NOMO-1 (cell line): Measurements from ENCODE around the gene AADACL3.
"Not testable (repeated sequence)": the region's sequence is repeated elsewhere in the genome, so short reads cannot be mapped to it uniquely, and the experiment has no call there.

ENCODE experiments used
- DNase-seq, 2 experiments: peaks; one replicate each; lab custom pipeline; 2025; ENCODE audit not compliant: unreplicated experiment in 2 of 2; lab: John Stamatoyannopoulos, UW

The AADACL3 gene

DNA sequence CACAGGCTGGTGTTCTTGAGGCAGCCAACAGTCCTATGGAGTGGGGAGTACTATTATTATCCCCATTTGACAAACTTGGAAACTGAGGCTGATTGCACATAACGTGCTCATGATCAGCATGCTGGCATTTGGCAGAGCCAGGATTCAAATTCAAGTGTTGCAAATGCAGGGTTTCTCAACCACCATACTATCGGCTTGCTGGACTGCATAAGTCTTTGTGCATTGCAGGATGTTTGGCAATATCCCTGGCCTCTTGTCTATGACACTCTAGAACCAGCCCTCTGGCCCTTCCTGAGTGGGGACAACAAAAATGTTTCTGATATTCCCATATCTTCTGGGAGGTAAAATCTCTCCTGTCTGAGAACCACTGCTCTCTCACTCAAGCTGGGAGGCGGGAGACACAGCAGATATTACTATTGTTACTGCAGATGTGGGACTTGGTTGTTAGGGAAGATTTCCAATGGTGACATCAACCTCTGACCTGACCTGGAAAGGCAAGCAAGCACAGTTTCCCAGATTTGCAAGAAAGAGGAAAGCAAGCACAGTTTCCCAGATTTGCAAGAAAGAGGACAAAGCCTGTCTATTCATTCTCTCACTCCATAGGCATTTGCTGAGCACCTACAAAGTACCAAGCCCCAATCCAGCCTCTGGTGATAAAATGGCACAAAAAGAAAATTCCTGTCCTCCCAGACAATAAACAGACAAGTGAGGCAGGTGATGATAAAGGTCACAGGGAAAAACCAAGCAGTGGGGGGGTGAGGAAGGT lies 1.0 kb upstream of the AADACL3 start:
- no peak for DNase-seq

DNA sequence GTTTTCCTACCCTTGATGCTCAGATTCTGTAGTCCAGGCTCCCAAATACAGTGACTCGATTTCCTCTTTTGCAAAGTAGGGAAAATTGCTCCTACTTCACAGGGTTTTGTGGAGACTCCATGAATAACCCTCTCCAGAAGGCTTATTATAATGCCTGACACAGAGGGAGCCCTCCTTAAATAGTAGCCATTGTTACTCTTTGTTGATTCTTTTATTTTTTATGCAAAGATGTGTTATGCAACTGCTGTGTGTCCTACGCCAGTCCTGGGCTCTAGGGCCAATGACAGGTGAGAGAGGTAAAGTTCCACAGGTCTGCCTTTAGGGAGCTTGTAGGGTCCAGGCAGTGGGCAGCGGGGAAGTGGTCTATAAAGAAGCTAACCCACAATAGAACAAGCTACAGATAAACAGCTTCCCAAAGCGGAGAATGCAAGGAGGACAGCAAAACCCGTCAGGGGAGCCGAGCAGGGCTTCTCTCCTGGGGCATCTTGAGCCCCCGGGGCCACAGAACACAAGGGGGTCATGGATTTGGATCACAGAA lies 1.5 kb downstream of the AADACL3 start:
- no peak for DNase-seq

DNA sequence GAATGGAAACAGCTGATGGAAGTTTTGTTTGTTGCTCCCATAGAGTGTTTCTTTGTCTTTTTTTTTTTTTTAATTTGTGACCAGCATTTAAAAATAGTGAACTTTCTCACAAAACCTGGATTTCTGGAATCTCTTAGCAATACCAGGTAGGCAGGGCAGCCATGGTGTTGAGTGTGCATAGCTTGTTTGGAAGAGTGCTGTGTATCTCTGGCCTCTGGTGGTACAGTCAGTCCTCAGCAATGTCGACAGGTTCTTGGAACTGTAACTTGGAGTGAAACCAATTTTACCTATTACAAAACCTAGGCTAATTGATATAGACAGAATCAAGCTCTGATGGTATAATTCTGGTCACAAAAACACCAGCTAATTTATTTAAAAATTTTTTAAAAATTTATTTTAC lies 6.7 kb downstream of the AADACL3 start:
- DNase-seq: no peak

DNA sequence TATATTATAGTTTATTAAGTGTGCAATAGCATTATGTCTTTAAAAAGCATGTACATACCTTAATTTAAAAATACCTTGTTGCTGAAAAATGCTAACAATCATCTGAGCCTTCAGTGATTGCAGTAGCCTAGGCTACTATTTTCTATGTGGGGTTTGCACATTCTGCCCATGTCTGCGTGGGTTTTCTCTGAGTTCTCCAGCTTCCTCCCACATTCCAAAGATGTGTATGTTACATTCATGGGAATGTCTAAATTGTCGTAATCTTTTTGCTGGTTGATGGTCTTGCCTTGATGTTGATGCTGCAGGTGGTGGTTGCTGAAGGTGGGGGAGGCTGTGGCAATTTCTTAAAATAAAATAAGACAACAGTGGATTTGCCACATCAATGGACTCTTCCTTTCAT lies 12.5 kb downstream of the AADACL3 start:
- DNase-seq: no peak

DNA sequence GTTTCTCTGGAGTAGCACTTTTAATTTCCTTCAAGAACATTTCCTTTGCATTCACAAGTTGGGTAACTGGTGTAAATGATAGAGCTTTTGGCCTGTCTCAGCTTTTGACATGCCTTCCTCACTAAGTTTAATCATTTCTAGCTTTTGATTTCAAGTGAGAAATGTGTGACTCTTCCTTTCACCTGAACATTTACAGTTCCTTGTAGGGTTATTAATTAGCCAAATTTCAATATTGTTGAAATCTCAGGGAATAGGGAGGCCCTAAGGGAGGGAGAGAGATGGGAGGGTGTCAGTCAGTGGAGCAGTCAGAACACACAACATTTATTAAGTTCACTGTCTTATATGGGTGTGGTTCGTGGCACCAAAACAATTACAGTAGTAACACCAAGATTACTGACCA lies 14.2 kb downstream of the AADACL3 start:
- DNase-seq: no peak

DNA sequence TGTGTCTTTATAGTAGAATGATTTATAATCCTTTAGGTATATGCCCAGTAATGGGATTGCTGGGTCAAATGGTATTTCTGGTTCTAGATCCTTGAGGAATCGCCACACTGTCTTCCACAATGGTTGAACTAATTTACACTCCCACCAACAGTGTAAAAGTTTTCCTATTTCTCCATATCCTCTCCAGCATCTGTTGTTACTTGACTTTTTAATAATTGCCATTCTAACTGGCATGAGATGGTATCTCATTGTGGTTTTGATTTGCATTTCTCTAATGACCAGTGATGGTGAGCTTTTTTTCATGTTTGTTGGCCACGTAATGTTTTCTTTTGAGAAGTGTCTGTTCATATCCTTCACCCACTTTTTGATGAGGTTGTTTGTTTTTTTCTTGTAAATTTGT lies 15.2 kb downstream of the AADACL3 start:
- not testable (repeated sequence) for DNase-seq

DNA sequence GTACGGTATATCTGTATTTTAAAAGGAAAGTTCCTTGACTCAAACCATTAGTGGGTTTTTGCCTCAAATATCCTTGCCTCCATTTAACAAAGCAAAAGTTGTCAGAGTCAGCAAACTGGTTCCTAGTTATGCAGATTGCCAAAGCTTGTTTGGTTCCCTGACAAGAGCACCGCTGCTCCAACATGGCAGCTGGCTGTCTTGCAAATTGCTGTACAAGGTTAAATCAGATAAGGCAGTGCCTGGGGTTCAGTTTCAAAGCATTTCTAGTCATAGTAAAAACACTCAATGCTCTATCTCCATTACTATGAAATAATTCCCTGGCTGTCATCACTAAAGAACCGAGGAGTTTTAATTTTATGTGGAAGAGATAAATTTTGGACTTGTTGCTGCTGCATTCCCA lies 18.7 kb downstream of the AADACL3 start:
- DNase-seq: no peak

DNA sequence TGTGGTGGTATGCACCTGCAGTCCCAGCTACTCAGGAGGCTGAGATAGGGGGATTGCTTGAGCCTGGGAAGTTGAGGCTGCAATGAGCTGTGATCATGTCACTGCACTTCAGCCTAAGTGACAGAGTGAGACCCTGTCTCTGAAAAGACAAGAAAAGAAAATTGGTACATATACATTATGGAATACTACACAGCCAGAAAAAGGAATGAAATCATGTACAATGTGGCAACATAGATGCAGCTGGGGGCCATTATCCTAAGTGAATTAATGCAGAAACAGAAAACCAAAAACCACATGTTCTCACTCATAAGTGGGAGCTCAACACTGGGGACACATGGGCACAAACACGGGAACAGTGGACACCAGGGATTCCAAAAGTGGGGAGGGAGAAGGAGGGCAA lies 23.0 kb downstream of the AADACL3 start:
- no peak for DNase-seq

DNA sequence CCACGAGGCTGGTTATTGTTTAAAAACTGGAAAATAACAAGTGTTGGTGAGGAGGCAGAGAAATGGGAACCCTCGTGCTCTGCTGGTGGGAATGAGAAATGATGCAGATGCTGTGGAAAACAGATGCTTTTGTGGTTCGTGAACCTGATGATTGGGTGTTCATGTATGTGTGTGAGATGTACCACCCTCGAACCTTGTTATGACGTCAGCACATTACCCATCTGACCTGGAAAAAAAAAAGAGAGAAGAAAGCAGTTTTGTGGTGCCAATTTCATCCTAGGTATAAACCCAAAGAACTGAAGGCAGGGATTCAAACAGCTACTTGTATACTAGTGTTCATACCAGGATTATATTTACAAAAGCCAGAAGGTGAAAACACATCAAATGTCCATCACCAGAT lies 23.7 kb downstream of the AADACL3 start:
- DNase-seq: no peak

DNA sequence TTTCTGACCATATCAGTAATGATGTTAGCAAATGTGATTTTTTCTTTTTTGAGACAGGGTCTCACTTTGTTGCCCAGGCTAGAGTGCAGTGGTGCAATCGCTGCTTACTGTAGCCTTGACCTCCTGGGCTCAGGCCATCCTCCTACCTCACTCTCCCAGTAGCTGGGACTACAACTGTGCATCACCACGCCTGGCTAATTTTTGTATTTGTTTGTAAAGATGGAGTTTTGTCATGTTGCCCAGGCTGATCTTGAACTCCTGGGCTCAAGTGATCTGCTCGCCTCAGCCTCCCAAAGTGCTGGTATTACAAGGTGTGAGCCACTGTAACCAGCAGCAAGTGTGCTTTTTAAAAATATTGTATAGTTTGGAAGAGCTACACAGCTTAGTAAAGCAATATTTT lies 26.0 kb downstream of the AADACL3 start:
- DNase-seq: no peak

DNA sequence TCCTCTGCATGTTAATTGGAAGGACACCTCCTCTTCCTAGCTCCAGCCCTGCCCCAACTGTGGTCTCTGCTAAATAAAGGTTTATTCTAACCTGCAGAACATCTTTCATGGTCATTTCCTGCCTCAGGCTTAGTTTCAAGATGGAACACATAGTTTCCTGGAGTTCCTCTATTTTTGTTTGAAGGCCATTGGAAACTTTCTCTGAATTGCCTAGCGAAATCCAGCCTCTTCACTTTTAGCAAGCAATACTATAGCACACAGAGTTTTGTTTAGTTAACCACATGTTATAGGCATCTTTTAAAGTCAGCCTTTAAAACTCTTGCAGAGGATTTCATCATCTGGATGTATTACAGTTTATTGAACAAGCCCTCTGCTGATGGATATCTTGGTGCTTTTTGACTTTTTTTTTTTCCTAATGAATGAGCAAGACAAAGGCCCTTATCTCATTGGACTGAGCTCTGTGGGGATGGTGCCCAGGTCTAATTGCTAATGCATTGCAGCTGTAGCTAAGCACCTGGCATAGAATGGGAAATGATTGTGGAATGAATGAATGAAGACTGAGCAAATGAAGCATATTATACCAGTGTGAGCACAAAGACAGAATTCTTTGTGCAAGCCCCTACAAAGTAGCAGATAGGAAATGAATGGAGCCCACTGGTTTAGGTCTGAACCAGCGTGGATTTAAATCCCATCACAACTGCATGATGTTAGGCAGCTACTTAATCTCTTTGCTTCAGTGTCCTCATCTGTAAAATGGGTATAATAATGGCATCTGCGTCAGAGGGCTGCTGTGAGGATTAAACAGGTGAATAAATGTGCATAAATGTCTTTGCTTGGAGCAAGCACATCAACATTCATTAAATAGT lies 29.4 kb downstream of the AADACL3 start:
- no peak for DNase-seq

DNA sequence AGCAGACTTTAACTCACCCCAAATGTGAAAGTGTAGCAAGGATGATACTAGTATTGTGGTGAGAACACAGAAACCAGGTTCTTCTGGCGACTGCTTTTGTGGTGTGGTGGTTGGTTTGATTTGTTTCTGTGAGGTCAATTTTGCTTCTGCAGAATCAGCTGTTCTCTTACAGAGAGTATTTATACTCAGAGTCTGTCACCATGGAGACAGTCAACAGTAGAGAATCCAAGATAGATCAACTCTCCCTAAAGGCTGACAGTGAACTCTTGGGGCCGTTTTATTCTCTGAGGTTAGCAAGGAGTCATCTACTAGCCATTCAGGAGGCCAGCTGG lies 30.0 kb downstream of the AADACL3 start, which contains the start of gene CFAP107:
TSS of gene CFAP107 (plus strand) at position 209 of the 332 bp plus-strand sequence. CDS start 231 bp downstream, outside the sequence.
- no peak for DNase-seq

DNA sequence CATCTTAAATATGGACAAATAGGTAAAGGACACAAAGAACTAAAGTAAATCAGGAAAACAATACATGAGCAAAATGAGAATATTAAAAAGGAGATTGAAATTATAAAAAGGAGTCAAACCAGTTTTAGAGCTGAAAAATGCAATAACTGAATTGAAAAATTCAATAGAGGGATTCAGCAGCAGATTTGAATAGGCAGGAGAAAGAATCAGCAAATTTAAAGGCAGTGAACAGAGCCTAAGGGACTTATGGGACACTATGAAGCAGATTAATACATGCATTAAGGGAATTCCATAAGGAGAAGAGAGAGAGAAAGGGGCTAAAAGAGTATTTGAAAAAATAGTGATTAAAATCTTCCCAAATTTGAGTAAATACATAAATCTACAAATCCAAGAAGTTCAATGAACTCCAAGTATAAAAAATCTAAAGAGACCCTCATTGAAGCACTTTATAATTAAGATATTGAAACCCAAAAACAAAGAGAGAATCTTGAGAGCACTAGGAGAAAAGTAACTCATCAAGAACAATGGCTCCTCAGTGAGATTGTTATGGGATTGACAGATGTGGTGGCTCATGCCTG lies 33.0 kb downstream of the AADACL3 start:
- DNase-seq: no peak

DNA sequence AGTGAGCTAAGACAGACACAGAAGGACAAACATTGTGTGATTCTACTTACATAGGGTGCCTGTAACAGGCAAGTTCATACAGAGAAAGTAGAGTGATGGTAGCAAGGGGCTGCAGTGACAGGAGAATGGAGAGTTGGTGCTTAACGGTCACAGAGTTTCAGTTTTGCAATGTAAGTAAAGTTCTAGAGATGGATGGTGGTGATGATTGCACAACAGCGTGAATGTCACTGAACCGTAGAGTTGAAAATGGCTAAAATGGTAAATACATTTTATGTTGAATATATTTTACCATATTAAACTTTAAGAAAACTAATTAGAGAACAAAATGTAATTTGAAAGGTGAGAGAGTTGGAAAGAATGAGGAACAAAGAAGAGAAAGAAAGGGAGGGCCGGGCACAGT lies 38.8 kb downstream of the AADACL3 start:
- no peak for DNase-seq

DNA sequence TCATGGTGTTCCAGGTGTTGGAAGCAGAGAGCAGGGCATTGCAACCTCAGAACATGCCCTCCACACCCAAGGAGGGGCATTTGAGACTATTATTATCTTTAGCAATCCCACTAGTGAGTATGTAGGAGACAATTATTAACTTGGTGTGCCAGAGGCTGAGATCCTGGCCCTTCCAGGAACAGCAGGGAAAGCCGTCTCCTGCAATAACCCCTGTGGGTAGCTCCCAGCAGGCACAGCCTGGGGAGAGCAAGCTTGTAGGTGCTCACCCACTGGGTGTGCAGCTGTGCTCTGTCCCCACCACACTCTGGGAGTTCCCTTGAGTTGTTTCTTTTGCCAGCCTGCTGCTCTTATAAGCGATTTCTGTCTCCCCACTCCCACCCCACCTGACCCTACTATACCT lies 40.4 kb downstream of the AADACL3 start:
- no peak for DNase-seq

DNA sequence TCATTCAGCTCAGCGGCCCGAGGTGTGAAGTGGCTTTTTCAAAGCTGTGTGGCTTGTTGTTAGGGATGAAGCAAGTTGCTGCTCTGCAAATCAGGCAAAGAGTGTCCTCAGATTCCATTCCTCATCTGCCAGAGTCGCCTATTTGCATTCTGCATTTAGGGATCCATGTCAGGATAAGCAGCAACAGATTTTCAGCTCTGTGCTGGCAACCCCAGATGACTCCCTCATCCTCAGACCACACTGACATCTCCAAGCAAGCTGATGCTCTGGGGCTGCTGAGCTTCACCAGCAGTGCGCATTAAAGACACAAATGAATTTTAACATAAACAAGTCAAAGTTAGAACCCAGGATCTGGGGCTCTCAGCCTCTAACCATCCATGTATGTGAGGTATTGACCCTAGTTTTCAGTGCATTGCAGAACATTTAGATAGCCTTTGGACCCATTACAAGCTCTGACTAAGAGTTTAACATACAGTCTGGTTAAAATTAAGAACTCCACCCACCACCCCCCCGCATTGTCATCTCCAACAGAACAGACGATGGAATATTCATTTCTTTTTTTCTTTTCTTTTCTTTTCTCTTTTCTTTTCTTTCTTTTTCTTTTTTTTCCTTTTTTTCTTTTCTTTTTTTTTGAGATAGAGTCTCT lies 41.0 kb downstream of the AADACL3 start:
- DNase-seq: no peak

DNA sequence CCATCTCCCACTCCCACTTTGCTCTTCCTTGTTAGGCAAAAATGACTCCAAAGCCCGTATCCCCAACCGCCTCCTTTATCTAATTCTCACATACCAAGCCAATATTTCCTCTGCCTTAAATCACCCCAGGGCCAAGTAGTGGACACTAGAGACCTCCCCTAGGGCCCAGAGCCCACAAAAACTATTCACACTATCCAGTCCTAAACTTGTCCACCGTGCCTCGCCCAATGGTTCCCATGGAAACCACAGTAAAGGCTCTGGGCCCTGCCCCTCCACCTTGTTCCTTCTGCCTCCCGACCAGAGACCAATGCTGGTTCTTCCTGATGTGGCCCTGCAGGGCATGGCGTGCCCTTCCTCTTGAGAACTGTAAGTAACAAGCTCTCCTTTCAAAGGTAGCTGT lies 41.9 kb downstream of the AADACL3 start:
- DNase-seq: no peak

DNA sequence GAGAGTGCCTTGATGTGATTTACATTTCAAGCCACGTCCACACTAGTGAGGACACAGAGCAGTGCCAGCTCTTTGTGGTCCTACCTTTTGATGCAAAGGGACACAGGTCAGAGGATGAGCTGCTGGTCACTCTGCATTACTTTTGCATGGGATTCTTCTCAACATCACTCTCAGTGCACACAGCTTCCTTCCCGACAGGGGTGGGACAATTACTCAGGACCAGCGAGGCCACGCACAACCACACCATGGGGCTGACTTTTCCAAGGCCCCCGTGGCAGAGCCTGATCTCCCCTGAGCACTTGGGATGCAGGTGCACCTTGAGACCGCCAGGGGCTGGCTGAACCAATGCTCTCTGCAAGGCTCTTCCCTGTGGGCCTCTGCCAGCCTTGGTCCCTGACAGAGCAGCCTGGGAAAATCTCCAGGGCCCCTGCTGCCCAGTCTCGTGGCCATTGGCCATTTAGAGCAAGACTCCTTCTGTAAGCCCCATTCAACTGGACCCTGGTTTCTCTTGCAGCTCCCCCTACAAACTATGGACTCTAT lies 44.4 kb downstream of the AADACL3 start:
- DNase-seq: no peak

DNA sequence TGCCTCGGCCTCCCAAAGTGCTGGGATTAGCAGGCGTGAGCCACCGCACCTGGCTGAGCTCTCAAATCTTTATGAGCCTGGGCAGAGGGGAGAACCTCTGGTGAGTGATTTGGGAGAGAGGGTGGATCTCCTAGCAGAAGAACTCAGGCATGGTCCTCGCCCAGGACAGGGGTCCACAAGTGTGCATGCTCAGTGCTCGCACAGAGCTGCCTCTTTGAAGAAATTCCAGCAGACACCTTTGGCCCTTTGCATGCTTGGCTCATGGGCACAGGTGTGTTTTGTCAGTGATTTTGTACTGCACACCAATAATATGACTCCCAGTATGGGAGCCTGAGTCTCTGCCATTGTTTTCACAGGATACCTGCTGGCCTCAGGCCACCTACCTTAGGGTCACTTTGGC lies 45.9 kb downstream of the AADACL3 start:
- DNase-seq: no peak

DNA sequence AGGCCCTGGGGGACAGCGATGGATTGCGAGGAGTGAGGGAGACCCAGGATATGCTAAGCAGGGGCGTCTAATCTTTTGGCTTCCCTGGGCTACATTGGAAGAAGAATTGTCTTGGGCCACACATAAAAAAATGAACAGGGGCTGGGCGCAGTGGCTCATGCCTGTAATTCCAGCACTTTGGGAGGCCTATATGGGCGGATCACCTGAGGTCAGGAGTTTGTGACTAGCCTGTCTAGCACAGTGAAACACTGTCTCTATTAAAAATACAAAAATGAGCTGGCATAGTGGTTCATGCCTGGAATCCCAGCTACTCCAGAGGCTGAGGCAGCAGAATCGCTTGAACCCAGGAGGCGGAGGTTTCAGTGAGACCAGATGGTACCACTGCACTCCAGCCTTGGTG lies 46.9 kb downstream of the AADACL3 start:
- DNase-seq: no peak

DNA sequence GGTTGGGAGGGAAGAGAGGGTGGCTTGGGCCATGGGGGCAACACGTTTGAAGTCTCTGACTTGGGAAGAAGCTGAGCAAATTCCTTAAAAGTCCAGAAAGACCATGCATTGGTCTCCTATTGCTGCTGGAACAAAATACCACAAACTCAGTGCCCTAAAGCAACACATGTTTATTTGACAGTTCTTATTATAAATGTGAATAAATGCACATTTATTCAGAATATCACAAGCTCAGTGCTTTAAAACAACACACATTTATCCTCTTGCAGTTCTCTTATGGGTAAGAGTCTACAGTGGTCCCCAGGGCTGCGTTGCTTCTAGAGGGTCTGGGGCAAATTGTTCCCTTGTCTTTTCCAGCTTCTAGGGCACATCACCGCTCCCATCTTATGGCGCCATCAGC lies 47.6 kb downstream of the AADACL3 start:
- no peak for DNase-seq
